Caki2 (cell line): ENCODE results near the gene SCO2. TPM values are rescaled to one million over a fixed set of nuclear protein-coding genes. Genes with fewer than 3 reads are reported as not detected.
A peak's percentile ranks its signal among the peaks of the same experiment; 100 is the strongest.

Experiments used
- DNase-seq: peaks from one replicate; pipeline ENCODE4 v3.0.0-alpha.2; 2015; ENCODE audit warnings: low read depth
- in situ Hi-C: cut with HindIII; loops from 2 replicates; pipeline ENCODE4 v1.10.0; 2016; ENCODE audit warnings: low sequenced_read_pairs, low pct_unique_long_range_greater_than_20kb, mixed read lengths
- total RNA-seq: library from RNA; depleted of rRNA; stranded (reverse); fragments of >200 nt; shearing (Covaris generic); gene quantifications from 2 replicates; pipeline ENCODE4 v1.2.3, GENCODE V29; 2014; ENCODE audit warnings: low replicate concordance

The SCO2 gene
- total RNA-seq, 1 experiment from 2014 or later: 4.9 TPM

DNA sequence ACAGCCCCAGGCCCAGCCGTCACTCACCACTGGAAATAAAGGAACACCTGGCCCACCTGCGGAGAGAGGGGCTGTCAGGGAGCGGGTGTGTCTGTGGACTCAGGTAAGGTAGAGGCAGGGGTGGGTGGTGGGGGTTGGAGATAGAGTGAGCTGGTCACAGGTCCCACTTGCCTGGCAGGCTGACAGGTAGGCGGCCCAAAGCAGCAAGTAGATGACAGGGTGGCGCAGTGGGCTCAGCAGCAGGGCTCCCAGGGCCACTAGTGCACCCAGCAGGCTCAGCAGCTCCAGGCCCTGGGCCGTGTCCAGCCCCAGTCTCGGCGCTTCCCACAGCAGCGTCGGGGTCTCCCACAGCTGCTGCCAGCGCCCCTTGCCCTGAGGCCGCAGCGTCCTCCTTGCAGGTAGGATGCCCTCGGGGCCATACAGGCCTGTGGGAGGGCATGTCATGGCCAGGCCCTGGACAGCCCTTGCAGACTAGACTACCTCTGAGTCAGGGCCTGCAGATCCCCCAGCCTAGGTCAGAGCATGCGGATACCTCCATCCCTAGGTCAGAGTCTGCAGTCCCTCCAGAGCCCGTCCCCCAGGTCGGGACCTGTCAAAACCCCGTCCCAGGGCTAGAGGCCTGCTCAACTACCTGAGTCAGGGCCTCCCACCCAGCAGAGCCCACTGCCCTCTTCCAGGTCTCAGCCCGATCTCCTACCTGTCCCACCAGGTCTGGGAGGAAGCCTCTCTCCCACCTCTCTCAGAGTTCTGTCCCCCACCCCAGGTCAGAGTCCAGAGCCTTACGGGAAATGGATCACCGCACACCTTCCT is 18.6 kb downstream of the SCO2 start:
- no peak for DNase-seq
- in situ Hi-C loops: no loop called here

DNA sequence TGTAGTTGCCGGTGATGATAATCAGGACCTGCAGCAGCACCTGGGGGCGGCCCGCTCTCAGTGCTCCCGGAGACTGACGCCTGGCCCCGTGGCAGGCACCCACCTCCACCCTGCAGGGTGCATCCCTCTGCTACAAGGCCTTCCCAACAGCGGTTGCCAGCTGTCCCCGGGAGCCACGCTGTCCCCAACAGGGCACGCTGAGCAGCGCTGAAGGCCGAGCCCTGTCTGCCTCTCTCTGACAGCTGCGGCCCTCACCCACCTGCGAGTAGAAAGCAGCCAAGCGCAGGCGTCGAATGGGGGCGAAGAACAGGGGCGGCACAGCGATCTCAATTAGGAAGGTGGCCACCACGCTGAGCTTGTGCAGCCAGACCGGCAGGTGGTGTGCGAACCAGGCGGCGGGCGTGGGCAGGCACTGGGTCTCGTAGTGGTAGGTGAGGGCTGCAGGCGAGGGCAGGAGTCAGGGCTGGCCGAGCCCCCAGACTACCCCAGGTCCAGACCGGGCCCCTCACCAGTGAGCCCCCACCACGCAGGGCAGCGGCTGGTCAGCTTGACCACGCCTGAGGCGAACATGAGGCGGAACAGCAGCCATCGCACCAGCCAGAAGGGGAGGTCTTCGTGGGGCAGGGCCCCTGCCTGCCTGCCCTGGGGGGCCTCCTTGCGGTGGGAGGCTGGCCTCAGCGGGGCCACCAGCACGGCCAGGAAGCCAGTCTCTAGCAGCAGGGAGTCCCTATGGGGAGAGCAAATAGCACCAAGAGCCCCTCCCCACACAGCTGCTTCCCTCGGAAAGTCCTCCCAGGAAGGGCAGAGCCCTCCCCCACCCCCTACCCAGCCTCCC is 19.4 kb downstream of the SCO2 start:
- in situ Hi-C loops: no loop called here

DNA sequence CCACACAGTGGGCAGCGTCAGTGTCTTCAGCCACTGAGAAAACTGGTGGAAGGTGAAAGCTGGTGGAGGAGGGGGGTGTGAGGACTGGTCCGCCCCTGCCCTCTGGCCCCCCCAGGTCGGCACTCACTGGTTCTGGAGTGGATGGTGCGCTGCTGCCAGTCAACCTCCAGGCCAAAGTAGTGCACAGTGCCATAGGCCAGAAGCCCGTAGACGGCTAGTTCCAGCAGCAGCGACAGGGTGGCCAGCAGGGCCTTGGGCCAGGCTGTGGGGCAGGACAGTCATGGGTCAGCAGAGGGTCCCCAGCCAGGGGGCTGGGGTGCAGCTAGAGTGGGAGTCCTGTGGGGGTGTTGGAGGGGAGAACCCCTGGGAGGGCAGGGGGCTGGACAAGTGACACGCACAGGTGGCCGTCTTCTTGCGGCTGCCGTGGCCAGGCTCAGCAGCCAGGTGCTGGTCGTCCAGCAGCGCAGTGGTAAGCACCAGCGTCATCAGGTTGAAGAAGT is 20.1 kb downstream of the SCO2 start:
- in situ Hi-C loops: no loop called here
- DNase-seq: no peak

More for the DNA sequence above, 19.4 kb downstream of the SCO2 start:
- DNase-seq: no peak

DNA sequence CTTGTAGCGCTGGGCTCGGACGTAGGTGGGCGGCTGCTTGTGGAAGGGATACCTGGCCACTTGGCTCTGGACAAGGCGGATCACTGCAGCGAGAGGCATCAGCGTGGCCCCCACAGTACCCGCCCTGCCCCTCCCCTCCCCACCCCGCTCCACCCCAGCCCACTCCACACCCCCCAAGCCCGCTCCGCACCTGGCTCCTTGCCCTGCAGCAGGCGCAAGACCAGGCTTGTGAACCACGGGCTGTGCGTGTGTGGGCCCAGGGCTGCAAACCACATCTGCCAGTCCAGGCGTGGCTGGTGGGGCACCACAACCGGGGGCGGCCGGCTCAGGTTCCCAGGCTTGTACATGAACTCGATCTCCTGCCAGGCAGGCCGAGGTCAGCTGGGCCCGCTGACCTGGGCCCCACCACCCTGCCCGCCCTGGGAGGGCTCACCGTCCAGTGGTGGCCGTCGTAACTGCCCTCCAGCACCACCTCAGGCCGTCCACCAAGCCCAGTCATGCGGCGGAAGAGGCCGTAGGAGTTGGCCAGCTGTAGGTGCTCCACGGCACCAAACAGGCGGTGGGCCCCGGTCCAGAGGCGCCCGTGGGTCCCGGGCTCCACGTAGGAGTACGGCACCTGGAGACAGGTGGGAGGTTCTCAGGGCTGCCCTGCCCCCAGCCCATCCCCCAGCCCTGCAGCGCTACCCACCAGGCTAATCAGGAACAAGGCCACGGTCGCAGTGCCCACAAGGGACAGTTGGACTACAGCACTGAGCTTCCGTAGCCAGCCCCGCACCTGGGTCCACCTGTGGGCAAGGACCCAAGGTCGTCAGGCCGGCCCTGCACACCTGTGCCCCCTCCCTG is 20.8 kb downstream of the SCO2 start:
- in situ Hi-C loops: no loop called here
- no peak for DNase-seq

DNA sequence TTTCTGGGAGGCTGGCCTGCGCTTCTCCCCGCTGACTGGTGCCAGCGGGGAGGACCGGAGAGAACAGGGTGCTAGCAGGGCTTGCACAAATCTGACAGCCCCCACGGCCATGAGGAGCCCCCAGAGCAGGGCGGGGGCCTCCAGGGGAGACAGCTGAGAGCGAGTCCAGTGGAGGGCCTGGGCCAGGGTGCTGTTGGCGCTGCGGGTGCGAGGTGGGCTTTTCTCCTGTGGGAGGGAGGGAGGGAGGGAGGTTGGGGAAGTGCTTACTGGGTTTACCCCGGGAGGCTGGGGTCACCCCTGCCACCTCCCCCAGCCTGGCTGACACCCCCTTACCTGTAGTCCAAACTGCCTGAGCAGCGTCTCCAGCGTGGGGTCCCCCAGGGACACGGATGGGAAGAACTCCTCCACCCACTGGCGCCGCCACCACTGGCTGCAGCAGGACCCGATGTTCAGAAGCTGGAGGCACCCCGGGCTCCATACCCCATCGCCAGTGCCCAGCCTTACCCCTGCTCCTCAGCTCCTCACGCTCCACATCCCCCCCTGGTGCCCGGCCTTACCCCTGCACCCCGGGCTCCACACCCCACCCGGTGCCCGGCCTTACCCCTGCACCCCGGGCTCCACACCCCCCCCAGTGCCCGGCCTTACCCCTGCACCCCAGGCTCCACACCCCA is 21.8 kb downstream of the SCO2 start:
- in situ Hi-C loops: no loop called here
- DNase-seq: no peak

DNA sequence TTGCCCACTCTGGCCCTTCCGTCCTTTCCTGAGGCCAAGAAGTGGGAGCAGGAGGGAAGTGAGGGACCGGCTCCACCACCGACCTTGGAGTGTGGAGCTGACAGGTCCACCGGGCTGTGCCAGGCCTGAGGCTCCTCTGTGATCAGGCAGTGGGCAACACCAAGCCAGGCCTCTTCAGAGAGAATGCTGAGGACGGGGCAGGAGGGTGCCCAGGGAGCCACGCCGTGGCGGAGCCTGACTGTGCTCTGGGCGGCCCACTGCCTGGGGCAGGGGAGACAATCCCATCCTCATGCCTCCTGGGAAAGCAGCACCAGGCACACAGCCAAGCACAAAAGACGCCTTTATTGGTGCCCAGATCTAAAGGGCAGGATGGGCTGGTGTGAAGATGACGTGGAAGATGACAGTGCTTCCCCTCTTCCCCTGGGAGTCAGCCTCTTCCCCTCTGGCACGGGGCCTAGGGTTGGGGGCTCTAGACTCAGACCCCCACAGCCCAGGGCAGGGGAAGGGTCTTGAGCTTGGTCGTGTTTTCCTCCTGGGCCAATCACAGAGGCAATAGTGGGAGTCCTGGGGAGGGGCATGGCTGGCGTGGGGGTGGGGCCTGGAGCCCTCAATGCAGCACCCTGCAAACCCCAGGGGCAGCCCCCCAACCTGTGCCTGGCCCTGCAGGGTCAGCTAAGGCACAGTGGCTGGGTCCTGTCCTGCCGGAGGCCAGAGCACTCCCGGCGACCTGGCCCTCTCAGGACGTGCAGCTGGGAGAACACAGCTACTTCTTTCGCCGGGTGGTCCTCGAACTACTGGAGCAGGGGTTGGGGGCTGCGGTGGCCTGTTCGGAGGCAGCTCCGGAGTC is 22.5 kb downstream of the SCO2 start:
- no peak for DNase-seq
- in situ Hi-C loops: no loop called here

DNA sequence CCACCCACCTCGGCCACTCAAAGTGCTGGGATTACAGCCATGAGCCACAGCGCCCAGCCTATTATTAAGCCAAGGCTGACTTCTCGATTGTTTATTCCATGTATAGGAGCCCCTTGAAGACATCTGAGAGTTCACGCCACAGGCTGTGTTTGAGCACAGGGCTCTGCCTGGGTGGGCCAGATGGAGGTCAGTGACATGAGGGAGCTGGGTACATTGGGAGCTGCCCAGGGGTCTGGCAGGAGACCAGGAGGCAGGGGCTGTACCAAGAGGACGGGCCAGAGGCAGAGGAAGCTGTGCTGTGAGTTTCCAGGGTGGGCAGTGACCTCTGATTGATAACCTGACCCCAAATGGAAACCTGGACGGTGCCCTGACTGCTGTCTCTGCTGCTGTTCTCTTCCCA is 23.3 kb downstream of the SCO2 start:
- DNase-seq: no peak
- in situ Hi-C loops: no loop called here

DNA sequence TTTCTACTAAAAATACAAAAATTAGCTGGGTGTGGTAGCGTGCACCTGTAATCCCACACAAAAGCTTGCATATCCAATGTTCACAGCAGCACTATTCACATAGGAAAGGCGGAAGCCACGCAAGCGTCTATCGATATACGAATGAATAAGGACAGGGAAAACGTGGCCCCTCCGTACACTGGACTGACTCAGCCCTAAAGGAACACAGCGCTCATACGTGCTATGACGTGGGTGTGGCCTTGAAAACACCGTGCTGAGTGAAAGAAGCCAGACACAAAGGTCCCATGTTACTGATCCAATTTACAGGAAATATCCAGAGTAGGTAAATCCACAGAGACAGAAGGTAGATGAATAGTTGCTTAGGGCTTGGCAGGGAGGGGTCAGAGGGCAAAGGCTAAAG is 24.9 kb downstream of the SCO2 start:
- DNase-seq: no peak
- in situ Hi-C loops: no loop called here

DNA sequence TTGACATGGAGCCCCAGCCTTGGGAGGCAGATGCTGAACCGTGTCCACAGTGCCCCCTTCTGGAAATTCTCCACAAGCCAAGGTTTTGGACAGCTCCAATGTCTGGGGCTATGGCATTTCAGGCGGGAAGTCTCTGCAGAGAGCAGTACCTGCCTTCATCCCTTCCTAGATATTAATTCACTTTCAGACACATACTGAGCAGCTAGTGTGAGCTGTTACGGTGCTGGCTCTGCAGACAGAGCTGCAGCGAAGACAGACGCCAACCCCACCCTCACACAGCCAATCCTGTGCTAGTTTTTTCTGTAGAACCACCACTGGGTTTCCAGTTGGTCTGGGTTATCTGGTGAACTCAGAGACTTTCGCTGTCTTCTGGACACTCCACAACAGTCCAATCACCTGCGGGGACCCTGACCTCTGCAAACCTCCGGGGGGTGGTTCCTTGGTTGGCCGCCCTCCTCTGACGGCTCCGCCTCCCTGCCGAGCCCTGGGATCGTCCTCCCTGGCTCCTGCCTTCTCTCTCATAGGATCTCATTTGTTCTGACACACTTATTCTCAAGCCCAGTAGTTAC is 27.0 kb downstream of the SCO2 start:
- peak; percentile 88 for DNase-seq
- in situ Hi-C loops: no loop called here

DNA sequence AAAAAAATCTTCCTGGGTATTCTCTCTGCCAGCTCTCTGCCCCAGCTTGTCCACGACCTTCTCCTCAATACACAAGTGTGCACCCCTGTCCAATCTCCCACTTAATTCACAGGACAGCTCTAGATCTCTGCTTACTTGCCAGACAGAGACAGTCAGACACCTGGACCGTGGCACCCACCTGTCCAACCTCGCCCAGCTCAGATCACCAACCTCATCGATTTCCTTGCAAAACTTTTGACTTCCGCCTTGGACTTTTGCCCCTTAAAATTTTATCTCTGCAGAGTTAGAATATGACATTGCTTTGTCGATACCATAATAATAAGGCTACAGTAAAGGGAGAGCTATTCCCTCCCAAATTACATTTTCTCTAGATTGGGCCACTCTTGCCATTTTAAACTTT is 28.3 kb downstream of the SCO2 start:
- no peak for DNase-seq
- in situ Hi-C loops: no loop called here

DNA sequence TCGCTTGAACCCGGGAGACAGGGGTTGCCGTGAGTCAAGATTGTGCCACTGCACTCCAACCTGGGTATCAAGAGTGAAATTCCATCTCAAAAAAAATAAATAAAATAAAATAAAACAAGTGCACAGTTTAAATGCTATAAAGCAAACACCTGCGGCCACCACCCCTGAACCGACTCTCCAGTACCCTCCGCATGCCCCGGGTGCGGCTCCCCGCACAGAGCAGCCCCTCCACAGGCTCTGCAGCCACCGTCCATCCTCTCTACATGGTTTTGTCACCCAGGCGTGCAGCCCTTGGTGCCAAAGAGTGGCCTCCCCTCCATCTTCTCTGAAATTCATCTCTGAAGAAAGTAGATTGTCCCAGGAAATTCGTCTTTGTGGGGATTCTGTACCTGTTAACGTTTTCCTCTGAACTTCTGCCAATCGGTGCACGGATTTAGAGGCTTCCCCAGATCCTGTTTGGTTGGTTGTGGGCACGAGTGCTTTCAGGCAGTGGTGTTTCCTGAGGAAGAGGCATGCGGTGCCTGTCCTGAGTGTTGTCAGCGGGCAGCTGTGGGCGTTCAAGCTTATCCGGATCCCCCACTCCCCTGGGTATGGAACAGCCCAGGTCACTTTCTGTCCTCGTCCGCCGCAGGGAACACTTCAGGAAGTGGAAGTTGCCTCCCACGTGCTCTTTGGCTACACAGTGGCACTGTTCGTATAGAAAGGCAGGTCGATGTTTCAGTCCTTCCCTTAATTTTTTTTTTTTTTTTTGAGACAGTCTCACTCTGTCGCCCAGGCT is 34.7 kb downstream of the SCO2 start:
- in situ Hi-C loops: no loop called here
- DNase-seq: no peak

DNA sequence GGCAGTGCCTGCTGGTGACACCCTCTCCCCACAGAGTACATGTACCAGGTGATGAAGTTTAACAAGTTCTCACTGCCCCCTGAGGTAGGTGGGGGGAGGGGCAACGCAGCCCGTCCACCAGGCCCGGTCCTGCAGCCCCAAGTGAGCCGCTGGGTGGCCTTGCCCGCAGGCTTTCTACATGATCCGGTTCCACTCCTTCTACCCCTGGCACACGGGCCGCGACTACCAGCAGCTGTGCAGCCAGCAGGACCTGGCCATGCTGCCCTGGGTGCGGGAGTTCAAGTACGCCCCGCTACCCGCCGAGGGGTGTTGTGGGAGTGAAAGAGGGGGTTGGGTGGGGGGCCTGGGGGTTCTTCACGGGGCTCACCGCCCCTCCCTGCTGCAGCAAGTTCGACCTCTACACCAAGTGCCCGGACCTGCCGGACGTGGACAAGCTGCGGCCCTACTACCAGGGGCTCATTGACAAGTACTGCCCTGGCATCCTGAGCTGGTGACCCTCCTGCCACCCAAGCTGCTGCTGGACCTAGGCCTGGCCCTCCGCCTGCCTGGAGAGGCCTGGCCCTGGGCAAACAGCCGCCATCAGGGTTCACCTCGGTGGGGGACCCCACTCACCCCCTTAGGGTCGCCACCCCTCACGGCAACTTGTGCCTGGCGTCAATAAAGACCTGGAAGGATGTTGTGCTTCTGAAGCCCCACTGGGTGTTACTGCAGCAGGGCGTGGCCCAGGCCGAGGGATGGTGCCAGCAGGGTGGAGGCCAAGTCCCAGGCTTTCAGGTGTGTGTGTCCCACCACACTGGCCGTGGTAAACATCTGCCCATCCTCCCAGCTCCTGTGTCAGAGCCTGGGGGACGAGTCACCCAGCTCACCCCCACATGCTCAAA is 35.8 kb downstream of the SCO2 start:
- DNase-seq: no peak
- in situ Hi-C loops: no loop called here

DNA sequence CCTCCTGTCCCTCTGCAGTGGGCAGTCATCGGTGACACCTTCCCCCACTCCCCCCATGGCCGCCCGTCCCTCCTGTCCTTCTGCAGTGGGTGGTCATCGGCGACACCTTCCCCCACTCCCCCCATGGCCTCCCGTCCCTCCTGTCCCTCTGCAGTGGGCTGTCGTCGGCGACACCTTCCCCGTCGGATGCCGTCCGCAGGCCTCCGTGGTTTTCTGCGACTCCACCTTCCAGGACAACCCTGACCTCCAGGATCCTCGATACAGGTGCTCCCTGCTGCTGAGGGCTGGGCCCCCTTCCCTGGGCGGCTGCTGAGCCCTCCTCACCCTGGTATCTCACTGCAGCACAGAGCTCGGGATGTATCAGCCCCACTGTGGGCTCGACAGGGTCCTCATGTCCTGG is 36.5 kb downstream of the SCO2 start:
- no peak for DNase-seq
- in situ Hi-C loops: no loop called here

DNA sequence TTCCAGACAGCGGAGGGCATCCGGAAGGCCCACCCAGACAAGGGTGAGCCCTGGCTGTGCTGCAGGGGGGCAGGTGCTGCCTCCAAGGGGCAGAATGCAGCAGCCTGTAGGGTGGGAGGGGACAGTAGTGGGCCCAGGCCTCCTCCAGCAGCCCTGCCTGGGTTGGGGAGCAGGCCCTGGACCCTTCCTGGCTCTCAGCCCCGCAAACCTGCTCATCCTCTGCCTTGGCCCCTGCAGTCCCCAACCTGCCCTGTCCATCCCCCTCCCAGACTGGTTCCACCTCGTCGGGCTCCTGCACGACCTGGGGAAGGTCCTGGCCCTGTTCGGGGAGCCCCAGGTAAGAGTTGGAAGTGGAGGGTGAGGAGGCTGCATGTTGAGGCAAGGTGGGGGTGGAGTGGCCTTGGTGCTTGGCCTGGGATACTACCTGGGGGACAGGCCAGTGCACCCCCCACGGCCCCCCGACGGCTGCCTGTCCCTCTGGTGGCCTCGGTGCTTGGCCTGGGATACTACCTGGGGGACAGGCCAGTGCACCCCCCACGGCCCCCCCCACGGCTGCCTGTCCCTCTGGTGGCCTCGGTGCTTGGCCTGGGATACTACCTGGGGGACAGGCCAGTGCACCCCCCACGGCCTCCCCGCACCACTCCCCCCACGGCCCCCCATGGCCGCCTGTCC is 37.3 kb downstream of the SCO2 start:
- DNase-seq: no peak
- in situ Hi-C loops: no loop called here
